HG03439 (cell line): ENCODE measurements around the gene NELL2.
"Not testable (repeated sequence)": the region's sequence is repeated elsewhere in the genome, so short reads cannot be mapped to it uniquely, and the experiment has no call there.

Experiments used
- ATAC-seq: cut with Tn5 transposase; IDR thresholded peaks from one replicate; pipeline ENCODE4 v1.9.1; 2021; ENCODE audit warnings: mild to moderate bottlenecking, moderate library complexity; ENCODE audit not compliant: unreplicated experiment

The NELL2 gene

GRCh38 chr12:44847888-44848702 lies 28.0 kb downstream of the NELL2 start:
- ATAC-seq = peak; percentile 90

GRCh38 chr12:44847403-44847802 lies 28.7 kb downstream of the NELL2 start:
- no peak for ATAC-seq

- ATAC-seq = no peak
These were observed 29.3 kb downstream of the NELL2 start for GRCh38 chr12:44846826-44847225.

- ATAC-seq = no peak
These were observed 33.4 kb downstream of the NELL2 start for GRCh38 chr12:44842669-44843068.

GRCh38 chr12:44839785-44840184 lies 36.3 kb downstream of the NELL2 start:
- ATAC-seq = no peak

GRCh38 chr12:44837114-44837755 lies 38.9 kb downstream of the NELL2 start:
- ATAC-seq = no peak

- no peak for ATAC-seq
These were observed 40.3 kb downstream of the NELL2 start for GRCh38 chr12:44835641-44836379.

- not testable (repeated sequence) for ATAC-seq
These were observed 41.1 kb downstream of the NELL2 start for GRCh38 chr12:44834996-44835395.

GRCh38 chr12:44833561-44833960 lies 42.6 kb downstream of the NELL2 start:
- no peak for ATAC-seq

- no peak for ATAC-seq
These were observed 45.5 kb downstream of the NELL2 start for GRCh38 chr12:44830566-44831055.

- no peak for ATAC-seq
These were observed 47.1 kb downstream of the NELL2 start for GRCh38 chr12:44829045-44829444.

GRCh38 chr12:44827832-44828438 lies 48.2 kb downstream of the NELL2 start:
- no peak for ATAC-seq

- ATAC-seq = not testable (repeated sequence)
These were observed 54.4 kb downstream of the NELL2 start for GRCh38 chr12:44821702-44822101.

GRCh38 chr12:44819884-44820283 lies 56.2 kb downstream of the NELL2 start:
- ATAC-seq = no peak

GRCh38 chr12:44817687-44818086 lies 58.4 kb downstream of the NELL2 start:
- no peak for ATAC-seq

- ATAC-seq = no peak
These were observed 59.6 kb downstream of the NELL2 start for GRCh38 chr12:44816446-44817017.

GRCh38 chr12:44812062-44812461 lies 64.1 kb downstream of the NELL2 start:
- ATAC-seq = no peak

GRCh38 chr12:44804068-44804467 lies 72.0 kb downstream of the NELL2 start:
- ATAC-seq = no peak

- no peak for ATAC-seq
These were observed 80.1 kb downstream of the NELL2 start for GRCh38 chr12:44795970-44796369.

GRCh38 chr12:44788731-44789130 lies 87.4 kb downstream of the NELL2 start:
- ATAC-seq = no peak
